HCT116 (cell line): Measurements from ENCODE around the gene TM7SF2.

Experiments
- CTCF ChIP-seq, 3 experiments: fragments of 200-600 bp in 1 of 3; sonication (generic) in 1 of 3; IDR thresholded peaks in 2 of 3; conservative IDR thresholded peaks in 1 of 3; 2 replicates each; pipeline ENCODE4 v1.5.1; 2012 to 2017; ENCODE audit warnings: low read depth in 2 of 3, low read length in 2 of 3, antibody characterized with exemption in 1 of 3, borderline replicate concordance in 1 of 3, control low read depth in 1 of 3, mild to moderate bottlenecking in 1 of 3, mixed read lengths in 1 of 3, mixed run types in 1 of 3, moderate library complexity in 1 of 3; ENCODE audit not compliant: insufficient read depth in 1 of 3
- EZH2phosphoT487 ChIP-seq: fragments of 200-600 bp; IDR thresholded peaks from 2 replicates; pipeline ENCODE4 v1.6.1; 2018; ENCODE audit warnings: antibody characterized with exemption, borderline replicate concordance
- FOSL1 ChIP-seq: IDR thresholded peaks from 2 replicates; pipeline ENCODE4 v1.6.1; 2012; ENCODE audit warnings: low read depth
- POLR2A ChIP-seq: IDR thresholded peaks from 2 replicates; pipeline ENCODE4 v1.7.0; 2011; ENCODE audit warnings: borderline replicate concordance; ENCODE audit not compliant: insufficient read depth, insufficient read length; ENCODE audit errors: extremely low read depth
- POLR2AphosphoS5 ChIP-seq: IDR thresholded peaks from 2 replicates; pipeline ENCODE4 v1.6.1; 2011; ENCODE audit warnings: mild to moderate bottlenecking, low read depth, low read length, moderate library complexity
- RAD21 ChIP-seq: IDR thresholded peaks from 2 replicates; pipeline ENCODE4 v1.6.1; 2012; ENCODE audit warnings: low read depth, mild to moderate bottlenecking
- REST ChIP-seq: IDR thresholded peaks from 2 replicates; pipeline ENCODE4 v1.6.1; 2012; ENCODE audit warnings: low read depth
- SIN3A ChIP-seq: IDR thresholded peaks from 2 replicates; pipeline ENCODE4 v1.6.1; 2012; ENCODE audit warnings: low read depth
- SP1 ChIP-seq: IDR thresholded peaks from 2 replicates; pipeline ENCODE4 v1.6.1; 2012; ENCODE audit warnings: low read depth
- YY1 ChIP-seq: IDR thresholded peaks from 2 replicates; pipeline ENCODE4 v1.6.1; 2011; ENCODE audit warnings: low read length, low read depth, moderate library complexity, mild to moderate bottlenecking; ENCODE audit not compliant: insufficient replicate concordance; ENCODE audit errors: extremely low read depth

- TF ChIP-seq POLR2A (no peak), CTCF (IDR thresholded peaks at IDR 0.05 in 2 of 3, conservative IDR thresholded peaks at IDR 0.05 in 1 of 3; ENCODE audit: borderline replicate concordance in 1 of 3, insufficient read depth in 1 of 3, low read depth in 2 of 3, low read length in 2 of 3) (no peak), REST (no peak), YY1 (no peak), POLR2AphosphoS5 (no peak), FOSL1 (no peak), EZH2phosphoT487 (no peak), SIN3A (no peak), SP1 (no peak), RAD21 (no peak)
Measured at GRCh38 chr11:65148657-65149056, 37.0 kb downstream of the TM7SF2 start.
